ENCODE data around the gene LANCL2.
"Not testable (repeated sequence)": the region's sequence is repeated elsewhere in the genome, so short reads cannot be mapped to it uniquely, and the experiment has no call there.

Gene LANCL2

DNA sequence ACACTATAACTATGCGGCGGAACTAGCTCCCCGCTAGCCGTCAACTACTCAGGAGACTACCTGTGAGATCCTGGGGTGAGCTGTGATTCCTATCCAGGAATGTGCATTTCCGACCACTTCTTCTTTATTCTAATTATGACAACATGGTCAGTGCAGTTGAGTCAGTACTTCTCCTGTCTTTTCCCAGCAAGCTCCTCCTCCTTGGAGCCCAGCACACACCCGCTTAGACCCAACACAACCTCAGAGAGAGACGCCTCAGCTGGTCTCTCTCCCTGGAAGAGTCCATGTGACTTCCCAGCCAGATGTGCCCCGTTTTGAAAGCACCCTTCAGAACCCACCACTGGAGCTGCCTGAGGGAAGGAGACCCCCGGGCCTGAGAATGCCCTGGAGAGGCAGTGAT, 106.5 kb downstream of the LANCL2 start:
- not testable (repeated sequence) for DNase-seq (ENCODE audit: low read depth in 3 of 3)

GRCh38 chr7:55472406-55472805, 107.3 kb downstream of the LANCL2 start:
- DNase-seq (ENCODE audit: low read depth in 3 of 3), result not testable (repeated sequence)

DNA sequence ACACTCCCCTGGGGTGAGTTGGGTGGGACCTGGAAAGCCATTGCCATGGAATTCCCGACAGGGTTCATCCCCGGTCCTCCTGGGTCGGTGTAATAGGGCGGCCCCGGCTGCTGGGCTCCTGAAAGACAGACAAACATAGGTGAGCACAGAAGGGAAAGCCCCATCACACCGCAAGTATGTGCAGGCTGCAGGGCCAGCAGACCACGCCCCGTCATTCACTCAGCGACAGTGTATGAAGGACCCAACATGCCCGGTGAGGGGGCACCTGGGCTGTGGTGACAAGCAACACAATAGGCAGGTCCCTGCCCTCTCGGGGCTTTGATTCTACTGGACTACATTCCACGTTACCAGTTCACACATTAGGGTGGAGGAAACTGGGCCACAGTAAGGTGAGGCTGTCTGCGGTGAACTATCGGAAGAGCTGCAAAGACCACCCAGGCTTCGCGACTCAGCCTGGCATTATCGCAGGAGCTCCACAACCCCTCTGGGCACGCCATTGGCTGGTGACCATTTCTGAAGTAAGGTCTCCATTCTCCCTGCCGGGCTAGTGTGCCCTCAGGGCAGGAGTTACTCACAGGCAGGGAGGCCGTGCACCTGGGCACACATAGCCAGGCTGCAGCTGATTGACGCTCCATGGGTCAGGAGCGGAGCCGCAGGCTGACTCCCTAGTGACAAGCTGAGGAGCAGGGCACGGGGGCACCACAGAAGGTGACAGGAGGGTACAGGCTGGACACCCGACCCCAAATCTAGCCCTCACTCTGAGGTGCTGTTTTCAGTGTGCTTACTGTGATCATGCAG, 108.0 kb downstream of the LANCL2 start:
- no peak for DNase-seq (ENCODE audit: low read depth in 3 of 3)

DNA sequence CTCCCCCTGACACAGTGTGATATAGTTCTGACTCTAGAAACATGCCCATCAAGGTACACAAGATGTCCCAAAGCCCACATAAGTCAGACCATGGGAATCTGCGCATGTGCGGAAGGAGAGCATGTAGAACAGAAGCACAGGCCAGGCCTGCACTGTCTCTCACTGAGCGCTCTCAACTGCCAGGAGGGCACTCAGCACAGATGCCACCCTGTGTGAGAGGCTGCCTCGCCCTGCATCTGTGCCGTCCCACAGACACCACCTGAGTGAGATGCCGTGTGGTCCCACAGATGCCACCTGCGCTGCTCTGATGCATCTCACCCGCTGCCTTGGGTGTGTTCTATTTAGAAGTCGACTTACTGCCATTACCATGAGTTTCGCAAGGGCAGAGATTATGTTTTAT, 108.8 kb downstream of the LANCL2 start:
- DNase-seq (ENCODE audit: low read depth in 3 of 3), result no peak

- DNase-seq (ENCODE audit: low read depth in 3 of 3), result no peak
Observed at GRCh38 chr7:55474944-55475854, 110.1 kb downstream of the LANCL2 start.

- no peak for DNase-seq (ENCODE audit: low read depth in 3 of 3)
Observed at GRCh38 chr7:55475855-55476803, 111.0 kb downstream of the LANCL2 start.

GRCh38 chr7:55476852-55477780, 112.0 kb downstream of the LANCL2 start:
- DNase-seq (ENCODE audit: low read depth in 3 of 3), result no peak

DNA sequence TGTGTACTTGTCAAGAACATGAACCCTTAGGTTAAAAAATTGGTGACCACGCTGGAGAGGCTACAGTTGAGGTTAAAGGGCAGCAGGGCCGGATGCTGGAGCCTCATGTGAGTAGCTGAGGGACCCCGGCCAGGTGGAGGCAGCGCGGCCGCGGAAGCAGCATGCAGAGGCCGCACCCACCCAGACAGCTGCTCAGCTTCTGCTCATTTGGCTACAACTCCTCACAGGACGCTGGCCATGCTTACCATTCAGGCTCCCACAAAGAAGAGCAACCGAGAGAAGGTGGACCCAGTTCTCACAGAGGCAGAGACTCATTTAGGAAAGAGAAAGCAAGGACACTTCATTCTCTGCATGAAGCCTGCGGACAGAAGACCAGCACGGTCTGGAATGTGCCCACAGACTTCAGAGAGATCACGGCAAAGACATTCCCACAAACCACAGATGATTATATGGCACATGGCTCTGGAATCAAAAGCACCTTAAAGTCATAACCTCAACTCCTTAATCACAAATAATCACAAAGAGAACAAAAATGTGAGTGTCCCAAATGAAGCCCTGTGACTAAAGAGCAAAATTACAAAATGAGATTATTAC, 112.7 kb downstream of the LANCL2 start:
- DNase-seq (ENCODE audit: low read depth in 3 of 3), result no peak

DNA sequence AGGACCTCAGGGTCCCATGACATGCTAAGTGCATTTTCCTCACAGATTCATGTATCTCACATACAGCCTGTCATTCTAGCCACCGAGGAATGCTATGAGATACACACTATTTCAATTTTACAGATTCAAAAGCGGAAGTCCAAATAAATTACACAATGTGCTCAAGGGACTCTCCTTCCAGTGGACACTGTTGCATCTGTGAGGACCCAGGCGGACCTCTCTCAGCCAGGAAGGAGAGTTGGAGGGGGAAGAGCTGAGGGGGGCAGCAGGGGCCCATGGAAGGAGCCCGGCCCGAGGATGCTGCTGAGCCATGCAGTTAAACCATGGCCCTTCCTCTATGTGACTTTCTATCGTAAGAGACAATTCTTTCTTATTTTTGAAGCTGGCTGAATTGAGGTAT, 113.6 kb downstream of the LANCL2 start:
- DNase-seq (ENCODE audit: low read depth in 3 of 3), result no peak

DNA sequence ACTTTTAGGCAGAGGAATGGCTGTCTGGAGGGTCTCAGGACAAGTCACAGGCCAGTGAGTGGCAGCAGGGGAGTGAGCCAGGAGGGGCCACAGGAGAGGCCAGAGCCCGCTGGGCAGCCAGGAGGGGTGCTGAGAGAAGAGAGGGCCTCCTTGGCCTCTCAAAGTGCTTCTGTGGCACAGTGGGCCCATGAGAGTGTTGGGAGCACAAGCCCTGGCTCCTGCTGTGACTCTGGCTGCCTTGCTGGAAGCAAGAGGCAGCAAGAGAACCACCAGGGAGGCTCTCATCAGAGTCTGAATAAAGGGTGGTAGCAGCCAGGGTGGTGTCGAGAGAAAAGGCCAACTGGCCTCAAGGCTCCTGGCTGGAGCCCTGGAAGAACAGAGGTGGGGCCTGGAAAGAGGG, 116.0 kb downstream of the LANCL2 start:
- DNase-seq (ENCODE audit: low read depth in 3 of 3), result no peak

DNA sequence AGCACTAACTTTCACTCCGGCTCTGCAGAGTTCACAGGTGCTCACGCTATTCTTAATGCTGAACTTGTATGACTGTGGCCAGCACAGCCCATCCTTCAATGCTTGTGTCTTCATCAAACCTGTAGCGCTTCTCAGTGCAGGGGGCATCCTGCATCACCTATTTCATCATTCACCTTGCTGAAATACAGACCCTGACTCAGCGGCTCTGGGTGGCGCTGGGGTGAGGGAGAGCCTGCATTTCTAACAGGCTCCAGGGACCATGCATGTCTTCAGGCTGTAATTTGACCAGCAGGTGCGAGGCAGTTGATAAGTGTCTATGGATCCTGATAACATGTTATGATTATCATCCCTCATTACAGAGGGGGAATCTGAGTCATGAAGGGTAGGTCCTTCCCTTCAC, 117.9 kb downstream of the LANCL2 start:
- DNase-seq (ENCODE audit: low read depth in 3 of 3), result no peak
